H1 (cell line): Measurements from ENCODE around the gene RANBP9. TPM values are rescaled to one million over a fixed set of nuclear protein-coding genes. Genes with fewer than 3 reads are reported as not detected.

Experiments used
- CTCF ChIA-PET: fragments of 300-600 bp; sonication (Branson Sonifier 250); formaldehyde crosslinking; loops from one replicate; lab custom pipeline; 2021; ENCODE audit not compliant: partially characterized antibody; lab: Charles Lee
- POLR2A ChIA-PET: fragments of 300-600 bp; sonication (Branson Sonifier 250); formaldehyde crosslinking; loops from one replicate; lab custom pipeline; 2021; ENCODE audit warnings: inconsistent platforms; ENCODE audit not compliant: partially characterized antibody; lab: Charles Lee
- DNase-seq, 2 experiments: peaks; one replicate each; pipeline versions ENCODE4 v3.0.0 to v3.0.0-alpha.2; 2010 to 2022; ENCODE audit warnings: low spot score in 2 of 2, low read depth in 1 of 2, mixed read lengths in 1 of 2
- FAIRE-seq: peaks from 2 replicates; lab custom pipeline; 2011; peaks lifted over from hg19 to GRCh38; lab: Jason Lieb, UNC
- H2AFZ ChIP-seq: 2 replicates; pipeline ENCODE4 v1.8.1; 2012; ENCODE audit warnings: low read length, inconsistent platforms
- H2AK5ac ChIP-seq: 2 replicates; pipeline ENCODE4 v1.6.1; 2013; ENCODE audit warnings: low read depth, low read length
- H2BK120ac ChIP-seq: replicated peaks from 2 replicates; pipeline ENCODE3; 2013; ENCODE audit warnings: low read depth, low read length, inconsistent platforms
- H2BK12ac ChIP-seq: 2 replicates; pipeline ENCODE4 v1.6.1; 2013; ENCODE audit warnings: low read depth, low read length
- H2BK15ac ChIP-seq: 2 replicates; pipeline ENCODE4 v1.6.1; 2013; ENCODE audit warnings: low read length
- H2BK20ac ChIP-seq: 2 replicates; pipeline ENCODE4 v1.6.1; 2013; ENCODE audit warnings: low read length
- H2BK5ac ChIP-seq: 2 replicates; pipeline ENCODE4 v1.6.1; 2013; ENCODE audit warnings: low read depth, low read length
- H3K14ac ChIP-seq: 2 replicates; pipeline ENCODE4 v1.6.1; 2013; ENCODE audit warnings: inconsistent platforms; ENCODE audit not compliant: insufficient read length
- H3K18ac ChIP-seq: 2 replicates; pipeline ENCODE4 v1.6.1; 2013; ENCODE audit warnings: low read length; ENCODE audit errors: extremely low read depth
- H3K23ac ChIP-seq: 2 replicates; pipeline ENCODE4 v1.6.1; 2013; ENCODE audit warnings: inconsistent platforms; ENCODE audit not compliant: insufficient read length
- H3K23me2 ChIP-seq: 2 replicates; pipeline ENCODE4 v1.6.1; 2013; ENCODE audit warnings: low read depth, low read length
- H3K27ac ChIP-seq: 2 replicates; pipeline ENCODE4 v1.6.1; 2011; ENCODE audit warnings: low read depth, low read length, inconsistent platforms
- H3K27me3 ChIP-seq, 4 experiments: replicated peaks in 1 of 4; 1 replicate in 1 of 4; 2 replicates in 3 of 4; pipeline versions ENCODE4 v1.6.1 to v1.8.1; 2011 to 2013; ENCODE audit warnings: low read length in 3 of 4, mild to moderate bottlenecking in 3 of 4, inconsistent platforms in 2 of 4, mixed read lengths in 2 of 4, moderate library complexity in 1 of 4; ENCODE audit not compliant: control insufficient read depth in 3 of 4, insufficient read depth in 3 of 4; ENCODE audit errors: extremely low read depth in 1 of 4
- H3K36me3 ChIP-seq, 4 experiments: 2 replicates each; pipeline versions ENCODE4 v1.6.1 to v1.8.1; 2011 to 2013; ENCODE audit warnings: mild to moderate bottlenecking in 4 of 4, low read length in 3 of 4, moderate library complexity in 2 of 4, control low read depth in 1 of 4, inconsistent platforms in 1 of 4; ENCODE audit not compliant: insufficient read depth in 4 of 4, control insufficient read depth in 2 of 4
- H3K4ac ChIP-seq: replicated peaks from 2 replicates; pipeline ENCODE3; 2013; ENCODE audit warnings: low read length, low read depth, mixed read lengths, inconsistent platforms; ENCODE audit not compliant: insufficient read length
- H3K4me1 ChIP-seq, 4 experiments: replicated peaks in 1 of 4; 1 replicate in 1 of 4; 2 replicates in 3 of 4; pipeline versions ENCODE4 v1.6.1 to v1.8.1; 2011 to 2013; ENCODE audit warnings: low read length in 3 of 4, inconsistent platforms in 2 of 4, mixed read lengths in 1 of 4; ENCODE audit not compliant: insufficient read depth in 4 of 4, control insufficient read depth in 3 of 4
- H3K4me2 ChIP-seq, 2 experiments: 2 replicates each; pipeline versions ENCODE4 v1.6.1 to v1.8.1; 2011 to 2013; ENCODE audit warnings: low read depth in 2 of 2, low read length in 2 of 2, control low read depth in 1 of 2, inconsistent platforms in 1 of 2, mild to moderate bottlenecking in 1 of 2; ENCODE audit not compliant: insufficient read depth in 1 of 2
- H3K4me3 ChIP-seq, 4 experiments: fragments of 200-600, 300-600 bp in 1 of 4; sonication (generic), shearing (Covaris generic), sonication (Bioruptor Twin) in 1 of 4; 2 replicates each; pipeline versions ENCODE4 v1.5.1 to v1.8.1; 2011 to 2016; ENCODE audit warnings: low read length in 4 of 4, low read depth in 3 of 4, control low read depth in 2 of 4, inconsistent platforms in 2 of 4, mild to moderate bottlenecking in 2 of 4, mixed read lengths in 1 of 4, moderate library complexity in 1 of 4; ENCODE audit not compliant: insufficient read depth in 2 of 4; ENCODE audit errors: extremely low read depth in 1 of 4
- H3K56ac ChIP-seq: replicated peaks from 2 replicates; pipeline ENCODE3; 2013; ENCODE audit warnings: low read depth, mild to moderate bottlenecking, mixed read lengths, low read length, inconsistent platforms; ENCODE audit not compliant: insufficient read length
- H3K79me1 ChIP-seq: 2 replicates; pipeline ENCODE4 v1.6.1; 2013; ENCODE audit warnings: low read depth, low read length, control low read depth
- H3K79me2 ChIP-seq, 2 experiments: 2 replicates each; pipeline versions ENCODE4 v1.6.1 to v1.8.1; 2012 to 2013; ENCODE audit warnings: low read length in 2 of 2, mild to moderate bottlenecking in 2 of 2, inconsistent platforms in 1 of 2; ENCODE audit not compliant: insufficient read depth in 2 of 2, control insufficient read depth in 1 of 2
- H3K9ac ChIP-seq, 4 experiments: replicated peaks in 1 of 4; 1 replicate in 1 of 4; 2 replicates in 3 of 4; pipeline versions ENCODE4 v1.6.1 to v1.8.1; 2011 to 2013; ENCODE audit warnings: low read depth in 3 of 4, low read length in 3 of 4, control low read depth in 2 of 4, mild to moderate bottlenecking in 2 of 4, moderate library complexity in 2 of 4, inconsistent platforms in 1 of 4; ENCODE audit errors: extremely low read depth in 1 of 4
- H3K9me3 ChIP-seq, 2 experiments: 2 replicates each; pipeline versions ENCODE4 v1.6.1 to v1.8.1; 2012 to 2013; ENCODE audit warnings: mild to moderate bottlenecking in 2 of 2, moderate library complexity in 2 of 2, control low read depth in 1 of 2, inconsistent platforms in 1 of 2, low read depth in 1 of 2, low read length in 1 of 2, mixed read lengths in 1 of 2; ENCODE audit not compliant: insufficient read depth in 2 of 2
- H4K20me1 ChIP-seq, 2 experiments: replicated peaks in 1 of 2; 2 replicates each; pipeline versions ENCODE3 to v1.8.1; 2011 to 2013; ENCODE audit warnings: inconsistent platforms in 2 of 2, low read length in 2 of 2, mild to moderate bottlenecking in 1 of 2; ENCODE audit not compliant: insufficient read depth in 2 of 2, control insufficient read depth in 1 of 2
- H4K5ac ChIP-seq: 2 replicates; pipeline ENCODE4 v1.6.1; 2013; ENCODE audit warnings: low read length, low read depth, mixed read lengths, inconsistent platforms; ENCODE audit not compliant: insufficient read length
- H4K8ac ChIP-seq: 2 replicates; pipeline ENCODE4 v1.8.0; 2013; ENCODE audit warnings: mild to moderate bottlenecking, moderate library complexity, low read length, inconsistent platforms; ENCODE audit not compliant: insufficient read depth; ENCODE audit errors: extremely low read depth
- H4K91ac ChIP-seq: replicated peaks from 2 replicates; pipeline ENCODE3; 2013; ENCODE audit warnings: low read length, mixed read lengths, inconsistent platforms; ENCODE audit not compliant: insufficient read length
- BCL11A ChIP-seq, 2 experiments: IDR thresholded peaks; one replicate each; pipeline ENCODE4 v1.6.1; 2011; ENCODE audit warnings: low read depth in 2 of 2, low read length in 2 of 2, mild to moderate bottlenecking in 2 of 2
- GABPA ChIP-seq: IDR thresholded peaks from 2 replicates; pipeline ENCODE4 v1.6.1; 2011; ENCODE audit warnings: mild to moderate bottlenecking, low read length, moderate library complexity, borderline replicate concordance; ENCODE audit not compliant: insufficient read depth
- POLR2AphosphoS5 ChIP-seq: IDR thresholded peaks from 2 replicates; pipeline ENCODE4 v1.6.1; 2011; ENCODE audit warnings: low read depth, low read length
- WGBS, 2 experiments: shearing (Covaris generic) in 1 of 2; methylation state at CpG; one replicate each; pipeline versions ENCODE4 v1.1.6 to v1.1.7; 2013 to 2015; ENCODE audit warnings: low lambda C conversion rate in 2 of 2, mixed read lengths in 2 of 2, inconsistent platforms in 1 of 2, low coverage in 1 of 2, missing lambda C conversion rate in 1 of 2; ENCODE audit not compliant: insufficient replicate concordance in 2 of 2, insufficient coverage in 1 of 2, insufficient read length in 1 of 2; ENCODE audit errors: extremely low coverage in 1 of 2, missing lambda C conversion rate in 1 of 2; 5-methylcytosine and 5-hydroxymethylcytosine counted together
- polyA plus RNA-seq, 7 experiments: library from polyadenylated mRNA; depleted of rRNA in 3 of 7; stranded (reverse) in 5 of 7; unstranded in 2 of 7; fragments of >200 nt in 5 of 7; fragments of 200-250 nt in 2 of 7; gene quantifications; 1 replicate in 5 of 7; 2 replicates in 1 of 7; 4 replicates in 1 of 7; pipeline versions ENCODE4 v1.2.1 to v1.2.3, GENCODE V29; 2011 to 2013; ENCODE audit warnings: missing spikeins in 2 of 7, mixed read lengths in 2 of 7
- total RNA-seq: library from RNA; stranded (reverse); fragmentation: NEBNext Ultra II Directional; extraction: Animal tissue kit (Norgen Biotek cat#: 25700); gene quantifications from 2 replicates; pipeline ENCODE4 v1.2.1, GENCODE V29; 2021
- TF ChIP-seq, protein P1 (sequence below), 3 experiments: IDR thresholded peaks; 1 replicate in 2 of 3; 2 replicates in 1 of 3; pipeline versions ENCODE4 v1.5.1 to v1.6.1; 2011; ENCODE audit warnings: low read length in 3 of 3, mild to moderate bottlenecking in 3 of 3, inconsistent platforms in 2 of 3, low read depth in 1 of 3, moderate library complexity in 1 of 3; ENCODE audit not compliant: insufficient read depth in 1 of 3; ENCODE audit errors: control extremely low read depth in 1 of 3
- TF ChIP-seq, protein P2 (sequence below): IDR thresholded peaks from 2 replicates; pipeline ENCODE4 v1.6.1; 2012; ENCODE audit warnings: inconsistent platforms

RANBP9 gene
- total and polyA plus RNA-seq, 2 of the 8 experiments (the other 6 are each of a cell fraction or from before 2014, with no cell fraction given) = 13.0 to 36.7 TPM

DNA sequence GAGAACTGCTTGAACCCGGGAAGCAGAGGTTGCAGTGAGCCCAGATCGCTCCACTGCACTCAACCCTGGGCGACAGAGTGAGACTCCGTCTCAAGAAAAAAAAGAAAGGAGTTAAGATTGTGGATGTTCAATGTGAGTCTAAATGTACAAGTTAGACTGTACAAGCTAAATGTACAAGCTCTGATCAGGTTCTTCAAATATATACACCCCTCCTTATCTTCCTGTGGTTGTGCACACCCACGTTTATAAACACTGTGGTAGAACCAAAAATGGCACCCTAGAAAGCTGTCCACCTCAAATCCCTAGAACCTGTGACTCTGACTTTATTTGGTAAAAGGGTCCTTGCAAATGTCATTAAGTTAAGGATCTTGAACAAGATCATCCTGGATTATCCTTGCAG lies 11.2 kb upstream of the RANBP9 start:
- FAIRE-seq = no peak
- H3K36me3 ChIP-seq = no peaks in the 10 kb centered on the region
- H3K14ac ChIP-seq = no peak overlapping the region
- ChIA-PET POLR2A (interaction anchor here (1.2 to 1.7 kb wide), 2 partner anchors 12 to 88 kb away, joined by 3 to 5 read pairs; partner anchors contain the start of gene RANBP9), CTCF (interaction anchor here (0.6 kb wide), 1 partner anchor 44 kb away, joined by 3 read pairs; no protein-coding TSS in a partner anchor)
- no peak overlapping the region for H2BK20ac ChIP-seq
- H3K56ac ChIP-seq = no peak overlapping the region
- no peak overlapping the region for H2BK12ac ChIP-seq
- DNase-seq = no peak
- no peak overlapping the region for H4K8ac ChIP-seq
- H3K27ac ChIP-seq = no peak overlapping the region
- 95% methylated on average over 5 of the region's 5 CpGs; no CpG with 5 or more reads in 1 of the 2 experiments for WGBS, 2 experiments
- no peak overlapping the region for H3K4me2 ChIP-seq
- no peak overlapping the region for H3K23ac ChIP-seq
- no peak overlapping the region for H3K18ac ChIP-seq
- no peak overlapping the region for H3K9ac ChIP-seq
- H2BK15ac ChIP-seq = no peak overlapping the region
- no peaks in the 10 kb centered on the region; a peak in 1 of 7 replicates for H3K27me3 ChIP-seq
- H4K91ac ChIP-seq = no peak overlapping the region
- H3K9me3 ChIP-seq = no peaks in the 10 kb centered on the region
- H2BK5ac ChIP-seq = no peak overlapping the region
- no peak overlapping the region for H2BK120ac ChIP-seq
- no peaks in the 10 kb centered on the region for H3K4me1 ChIP-seq
- H3K4ac ChIP-seq = no peak overlapping the region
- H3K23me2 ChIP-seq = no peaks in the 10 kb centered on the region
- H3K79me2 ChIP-seq = no peaks in the 10 kb centered on the region
- H2AFZ ChIP-seq = no peak overlapping the region
- H3K79me1 ChIP-seq = no peaks in the 10 kb centered on the region
- H3K4me3 ChIP-seq = no peak overlapping the region
- peaks cover 0 to 2% of the 10 kb centered on the region in 2 experiments for H4K20me1 ChIP-seq
- H2AK5ac ChIP-seq = no peak overlapping the region
- no peak overlapping the region for H4K5ac ChIP-seq
- TF ChIP-seq GABPA (no peak), BCL11A (IDR thresholded peaks at IDR 0.05; ENCODE audit: low read depth in 2 of 2, low read length in 2 of 2) (no peak), POLR2AphosphoS5 (no peak)
- TF ChIP-seq, protein P1, sequence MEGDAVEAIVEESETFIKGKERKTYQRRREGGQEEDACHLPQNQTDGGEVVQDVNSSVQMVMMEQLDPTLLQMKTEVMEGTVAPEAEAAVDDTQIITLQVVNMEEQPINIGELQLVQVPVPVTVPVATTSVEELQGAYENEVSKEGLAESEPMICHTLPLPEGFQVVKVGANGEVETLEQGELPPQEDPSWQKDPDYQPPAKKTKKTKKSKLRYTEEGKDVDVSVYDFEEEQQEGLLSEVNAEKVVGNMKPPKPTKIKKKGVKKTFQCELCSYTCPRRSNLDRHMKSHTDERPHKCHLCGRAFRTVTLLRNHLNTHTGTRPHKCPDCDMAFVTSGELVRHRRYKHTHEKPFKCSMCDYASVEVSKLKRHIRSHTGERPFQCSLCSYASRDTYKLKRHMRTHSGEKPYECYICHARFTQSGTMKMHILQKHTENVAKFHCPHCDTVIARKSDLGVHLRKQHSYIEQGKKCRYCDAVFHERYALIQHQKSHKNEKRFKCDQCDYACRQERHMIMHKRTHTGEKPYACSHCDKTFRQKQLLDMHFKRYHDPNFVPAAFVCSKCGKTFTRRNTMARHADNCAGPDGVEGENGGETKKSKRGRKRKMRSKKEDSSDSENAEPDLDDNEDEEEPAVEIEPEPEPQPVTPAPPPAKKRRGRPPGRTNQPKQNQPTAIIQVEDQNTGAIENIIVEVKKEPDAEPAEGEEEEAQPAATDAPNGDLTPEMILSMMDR (IDR thresholded peaks at IDR 0.05; ENCODE audit: control extremely low read depth in 1 of 3, insufficient read depth in 1 of 3, low read depth in 1 of 3, low read length in 3 of 3) = no peak
- TF ChIP-seq, protein P2, sequence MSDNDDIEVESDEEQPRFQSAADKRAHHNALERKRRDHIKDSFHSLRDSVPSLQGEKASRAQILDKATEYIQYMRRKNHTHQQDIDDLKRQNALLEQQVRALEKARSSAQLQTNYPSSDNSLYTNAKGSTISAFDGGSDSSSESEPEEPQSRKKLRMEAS = no peak
